ENCODE results near the gene TBC1D25.

TBC1D25 gene

DNA sequence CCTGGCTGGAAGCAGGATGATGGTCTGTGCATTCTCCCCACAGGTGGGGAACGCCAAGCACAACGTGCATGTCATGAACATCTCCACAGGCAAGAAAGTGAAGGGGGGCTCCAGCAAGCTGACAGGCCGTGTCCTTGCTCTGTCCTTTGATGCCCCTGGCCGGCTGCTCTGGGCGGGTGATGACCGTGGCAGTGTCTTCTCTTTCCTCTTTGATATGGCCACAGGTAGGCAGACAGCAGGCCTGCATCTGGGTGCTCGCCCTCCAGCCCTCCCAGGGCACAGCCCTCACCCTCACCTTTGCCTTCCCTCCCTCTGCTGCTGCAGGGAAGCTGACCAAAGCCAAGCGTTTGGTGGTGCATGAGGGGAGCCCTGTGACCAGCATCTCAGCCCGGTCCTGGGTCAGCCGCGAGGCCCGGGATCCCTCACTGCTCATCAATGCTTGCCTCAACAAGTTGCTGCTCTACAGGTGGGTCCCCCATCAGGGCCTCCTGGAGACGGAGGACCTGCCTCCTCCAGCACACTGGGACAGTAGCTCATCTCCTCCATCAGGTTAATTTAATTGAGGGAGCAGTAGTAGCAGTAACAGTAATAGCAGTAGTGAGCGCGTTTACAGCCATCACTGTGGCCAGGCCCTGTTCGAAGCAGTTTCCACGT lies 62.4 kb downstream of the TBC1D25 start:
- Histone ChIP-seq H3K4me1 (ENCODE audit: insufficient read depth, poor library complexity, severe bottlenecking) (no peaks in the 10 kb centered on the region), H3K4me3 (ENCODE audit: severe bottlenecking) (no peak overlapping the region), H3K27ac (ENCODE audit: poor library complexity, severe bottlenecking) (no peak overlapping the region), H3K27me3 (ENCODE audit: insufficient read depth, poor library complexity, severe bottlenecking) (no peaks in the 10 kb centered on the region), H3K9me3 (ENCODE audit: severe bottlenecking) (no peaks in the 10 kb centered on the region), H3K36me3 (ENCODE audit: low read depth) (peaks cover 15% of the 10 kb centered on the region)
- ATAC-seq (ENCODE audit: low read depth) (no peak), DNase-seq (ENCODE audit: low spot score) (no peak)
- TF ChIP-seq, protein P1, sequence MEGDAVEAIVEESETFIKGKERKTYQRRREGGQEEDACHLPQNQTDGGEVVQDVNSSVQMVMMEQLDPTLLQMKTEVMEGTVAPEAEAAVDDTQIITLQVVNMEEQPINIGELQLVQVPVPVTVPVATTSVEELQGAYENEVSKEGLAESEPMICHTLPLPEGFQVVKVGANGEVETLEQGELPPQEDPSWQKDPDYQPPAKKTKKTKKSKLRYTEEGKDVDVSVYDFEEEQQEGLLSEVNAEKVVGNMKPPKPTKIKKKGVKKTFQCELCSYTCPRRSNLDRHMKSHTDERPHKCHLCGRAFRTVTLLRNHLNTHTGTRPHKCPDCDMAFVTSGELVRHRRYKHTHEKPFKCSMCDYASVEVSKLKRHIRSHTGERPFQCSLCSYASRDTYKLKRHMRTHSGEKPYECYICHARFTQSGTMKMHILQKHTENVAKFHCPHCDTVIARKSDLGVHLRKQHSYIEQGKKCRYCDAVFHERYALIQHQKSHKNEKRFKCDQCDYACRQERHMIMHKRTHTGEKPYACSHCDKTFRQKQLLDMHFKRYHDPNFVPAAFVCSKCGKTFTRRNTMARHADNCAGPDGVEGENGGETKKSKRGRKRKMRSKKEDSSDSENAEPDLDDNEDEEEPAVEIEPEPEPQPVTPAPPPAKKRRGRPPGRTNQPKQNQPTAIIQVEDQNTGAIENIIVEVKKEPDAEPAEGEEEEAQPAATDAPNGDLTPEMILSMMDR (IDR thresholded peaks at IDR 0.05; ENCODE audit: poor library complexity, severe bottlenecking): no peak

DNA sequence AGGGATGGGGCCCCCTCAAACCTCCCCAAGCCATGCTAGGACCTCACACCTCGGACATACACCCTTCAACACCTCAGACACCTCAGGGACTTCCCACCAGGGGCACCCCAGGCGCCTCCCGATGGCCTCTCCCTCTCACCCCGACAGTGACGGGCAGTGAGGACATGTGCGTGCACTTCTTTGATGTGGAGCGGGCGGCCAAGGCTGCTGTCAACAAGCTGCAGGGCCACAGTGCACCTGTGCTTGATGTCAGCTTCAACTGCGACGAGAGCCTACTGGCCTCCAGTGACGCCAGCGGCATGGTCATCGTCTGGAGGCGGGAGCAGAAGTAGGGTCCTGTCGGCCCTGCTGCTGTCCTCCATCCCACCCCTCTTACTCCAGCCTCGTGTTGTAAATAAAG lies 65.2 kb downstream of the TBC1D25 start:
- Histone ChIP-seq H3K4me3 (ENCODE audit: severe bottlenecking) (no peak overlapping the region), H3K27me3 (ENCODE audit: insufficient read depth, poor library complexity, severe bottlenecking) (no peaks in the 10 kb centered on the region), H3K9me3 (ENCODE audit: severe bottlenecking) (no peaks in the 10 kb centered on the region), H3K36me3 (ENCODE audit: low read depth) (peaks cover 3% of the 10 kb centered on the region), H3K4me1 (ENCODE audit: insufficient read depth, poor library complexity, severe bottlenecking) (no peaks in the 10 kb centered on the region), H3K27ac (ENCODE audit: poor library complexity, severe bottlenecking) (no peak overlapping the region)
- TF ChIP-seq, protein P1 (IDR thresholded peaks at IDR 0.05; ENCODE audit: poor library complexity, severe bottlenecking): no peak
- DNase-seq (ENCODE audit: low spot score) (no peak), ATAC-seq (ENCODE audit: low read depth) (no peak)

DNA sequence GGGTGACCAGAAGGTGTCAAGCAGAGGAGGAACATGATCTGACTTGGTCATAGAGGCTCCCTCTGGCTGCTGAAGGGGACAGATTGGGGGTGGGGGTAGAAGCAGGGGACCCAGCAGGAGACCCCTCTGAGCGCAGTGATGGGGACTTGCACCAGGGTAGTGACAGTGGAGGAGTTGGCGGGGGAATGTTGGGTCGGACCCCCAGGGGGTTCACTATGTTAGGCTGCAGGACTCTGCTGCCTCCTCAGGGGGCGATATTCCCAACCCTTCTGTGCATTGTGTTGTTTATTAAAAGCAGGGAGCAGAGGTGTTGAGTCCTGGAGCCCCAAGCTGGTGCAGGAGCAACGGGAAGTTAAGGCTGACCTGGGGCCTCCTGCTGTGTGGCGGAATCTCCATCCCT lies 66.6 kb downstream of the TBC1D25 start:
- Histone ChIP-seq H3K36me3 (ENCODE audit: low read depth) (no peaks in the 10 kb centered on the region), H3K4me3 (ENCODE audit: severe bottlenecking) (no peak overlapping the region), H3K27ac (ENCODE audit: poor library complexity, severe bottlenecking) (no peak overlapping the region), H3K27me3 (ENCODE audit: insufficient read depth, poor library complexity, severe bottlenecking) (no peaks in the 10 kb centered on the region), H3K4me1 (ENCODE audit: insufficient read depth, poor library complexity, severe bottlenecking) (no peaks in the 10 kb centered on the region), H3K9me3 (ENCODE audit: severe bottlenecking) (no peaks in the 10 kb centered on the region)
- DNase-seq (ENCODE audit: low spot score): no peak
- no peak for ATAC-seq (ENCODE audit: low read depth)
- TF ChIP-seq, protein P1 (IDR thresholded peaks at IDR 0.05; ENCODE audit: poor library complexity, severe bottlenecking): no peak

- H3K4me1 ChIP-seq (ENCODE audit: insufficient read depth, poor library complexity, severe bottlenecking): no peaks in the 10 kb centered on the region
- TF ChIP-seq, protein P1 (IDR thresholded peaks at IDR 0.05; ENCODE audit: poor library complexity, severe bottlenecking): no peak
- H3K27me3 ChIP-seq (ENCODE audit: insufficient read depth, poor library complexity, severe bottlenecking): no peaks in the 10 kb centered on the region
- no peak overlapping the region for H3K27ac ChIP-seq (ENCODE audit: poor library complexity, severe bottlenecking)
- H3K36me3 ChIP-seq (ENCODE audit: low read depth): no peaks in the 10 kb centered on the region
- no peak overlapping the region for H3K4me3 ChIP-seq (ENCODE audit: severe bottlenecking)
- DNase-seq (ENCODE audit: low spot score) (no peak), ATAC-seq (ENCODE audit: low read depth) (no peak)
- no peaks in the 10 kb centered on the region for H3K9me3 ChIP-seq (ENCODE audit: severe bottlenecking)
Measured at GRCh38 chrX:48611703-48612102, 72.2 kb downstream of the TBC1D25 start.
